GM23248 (cell line): ENCODE results near the gene RNF31.

Experiments used
- EZH2 ChIP-seq: fragments of 200-600 bp; sonication (generic); IDR thresholded peaks from 2 replicates; pipeline ENCODE4 v1.6.1; 2018; ENCODE audit warnings: antibody characterized with exemption, mild to moderate bottlenecking; ENCODE audit not compliant: insufficient read depth, poor library complexity, severe bottlenecking
- EZH2phosphoT487 ChIP-seq: fragments of 200-600 bp; sonication (generic); IDR thresholded peaks from 2 replicates; pipeline ENCODE4 v1.6.1; 2018; ENCODE audit warnings: antibody characterized with exemption, moderate library complexity, mild to moderate bottlenecking, low read depth; ENCODE audit not compliant: insufficient read depth

- no peak for TF ChIP-seq EZH2phosphoT487
- no peak for TF ChIP-seq EZH2
Measured at GRCh38 chr14:24144451-24144850, 2.8 kb upstream of the RNF31 start.
